ENCODE data around the gene OR52E6. TPM values are rescaled to one million over a fixed set of nuclear protein-coding genes. Genes with fewer than 3 reads are reported as not detected.

Gene OR52E6
- total RNA-seq, result not detected

GRCh38 chr11:5841797-5842196, at the start of gene OR52E6:
Gene OR52E6, minus strand, starts transcription at chr11:5841897. Its CDS starts 0 bp downstream, at chr11:5841897.
- H3K36me3 ChIP-seq, result no peaks in the 10 kb centered on the region
- DNase-seq (ENCODE audit: extremely low spot score in 2 of 2), result no peak
- no peak for TF ChIP-seq CTCF (IDR thresholded peaks at IDR 0.05)
- no peak for TF ChIP-seq POLR2AphosphoS5 (IDR thresholded peaks at IDR 0.05; ENCODE audit: insufficient read depth in 1 of 2, low read depth in 1 of 2)
- no peak for TF ChIP-seq POLR2A (IDR thresholded peaks at IDR 0.05)
- H3K27me3 ChIP-seq, result no peaks in the 10 kb centered on the region
- no peak within 1 kb of the TSS for H3K4me3 ChIP-seq
- H3K4me1 ChIP-seq, result no peaks in the 10 kb centered on the region
- intact Hi-C loops (cut with DNase I), result no loop called here
- no peak within 1 kb of the TSS for H3K27ac ChIP-seq
- H3K9me3 ChIP-seq, result no peaks in the 10 kb centered on the region

GRCh38 chr11:5891216-5891800, 49.6 kb upstream of the OR52E6 start:
- no peaks in the 10 kb centered on the region for H3K27me3 ChIP-seq
- H3K4me3 ChIP-seq, result no peak overlapping the region
- no peaks in the 10 kb centered on the region for H3K9me3 ChIP-seq
- no peak for TF ChIP-seq POLR2A (IDR thresholded peaks at IDR 0.05)
- TF ChIP-seq POLR2AphosphoS5 (IDR thresholded peaks at IDR 0.05; ENCODE audit: insufficient read depth in 1 of 2, low read depth in 1 of 2), result no peak
- TF ChIP-seq CTCF (IDR thresholded peaks at IDR 0.05), result peak in 1 of 3 experiments; percentile 22
- DNase-seq (ENCODE audit: extremely low spot score in 2 of 2), result no peak
- H3K4me1 ChIP-seq, result no peaks in the 10 kb centered on the region
- no peaks in the 10 kb centered on the region for H3K36me3 ChIP-seq
- H3K27ac ChIP-seq, result no peak overlapping the region
- intact Hi-C loops (cut with DNase I), result no loop called here

- intact Hi-C loops (cut with DNase I), result no loop called here
- Histone ChIP-seq H3K27ac (no peak overlapping the region), H3K4me3 (no peak overlapping the region), H3K27me3 (no peaks in the 10 kb centered on the region), H3K36me3 (no peaks in the 10 kb centered on the region), H3K9me3 (no peaks in the 10 kb centered on the region), H3K4me1 (no peaks in the 10 kb centered on the region)
- no peak for TF ChIP-seq CTCF (IDR thresholded peaks at IDR 0.05)
- no peak for TF ChIP-seq POLR2A (IDR thresholded peaks at IDR 0.05)
- no peak for DNase-seq (ENCODE audit: extremely low spot score in 2 of 2)
These were observed 46.0 kb upstream of the OR52E6 start for GRCh38 chr11:5887661-5888060.

- TF ChIP-seq POLR2AphosphoS5 (IDR thresholded peaks at IDR 0.05; ENCODE audit: insufficient read depth in 1 of 2, low read depth in 1 of 2) (no peak), POLR2A (IDR thresholded peaks at IDR 0.05) (no peak), CTCF (IDR thresholded peaks at IDR 0.05) (no peak)
- Histone ChIP-seq H3K4me1 (no peaks in the 10 kb centered on the region), H3K27me3 (no peaks in the 10 kb centered on the region), H3K27ac (no peak overlapping the region), H3K4me3 (no peak overlapping the region), H3K9me3 (no peaks in the 10 kb centered on the region), H3K36me3 (no peaks in the 10 kb centered on the region)
- DNase-seq (ENCODE audit: extremely low spot score in 2 of 2), result no peak
- intact Hi-C loops (cut with DNase I), result no loop called here
These were observed 45.5 kb upstream of the OR52E6 start for GRCh38 chr11:5887172-5887571.

- Histone ChIP-seq H3K4me3 (no peak overlapping the region), H3K9me3 (no peaks in the 10 kb centered on the region), H3K36me3 (no peaks in the 10 kb centered on the region), H3K27me3 (no peaks in the 10 kb centered on the region), H3K4me1 (no peaks in the 10 kb centered on the region), H3K27ac (no peak overlapping the region)
- TF ChIP-seq POLR2AphosphoS5 (IDR thresholded peaks at IDR 0.05; ENCODE audit: insufficient read depth in 1 of 2, low read depth in 1 of 2) (no peak), CTCF (IDR thresholded peaks at IDR 0.05) (no peak), POLR2A (IDR thresholded peaks at IDR 0.05) (no peak)
- intact Hi-C loops (cut with DNase I), result no loop called here
- DNase-seq (ENCODE audit: extremely low spot score in 2 of 2), result no peak
These were observed 40.1 kb upstream of the OR52E6 start for GRCh38 chr11:5881756-5882155.
